GM12875 (cell line): Measurements from ENCODE around the gene ZNF335.
"Not testable (repeated sequence)": the region's sequence is repeated elsewhere in the genome, so short reads cannot be mapped to it uniquely, and the experiment has no call there.

ENCODE experiments used
- H3K4me3 ChIP-seq: one replicate; pipeline ENCODE4 v1.5.1; 2011; ENCODE audit warnings: low read depth, low read length, control low read depth
- TF ChIP-seq, protein P1 (sequence below): IDR thresholded peaks from 2 replicates; pipeline ENCODE4 v1.5.1; 2011; ENCODE audit warnings: low read depth, mild to moderate bottlenecking, control low read depth, inconsistent platforms, low read length, moderate library complexity, borderline replicate concordance; ENCODE audit not compliant: insufficient read depth

ZNF335 gene

DNA sequence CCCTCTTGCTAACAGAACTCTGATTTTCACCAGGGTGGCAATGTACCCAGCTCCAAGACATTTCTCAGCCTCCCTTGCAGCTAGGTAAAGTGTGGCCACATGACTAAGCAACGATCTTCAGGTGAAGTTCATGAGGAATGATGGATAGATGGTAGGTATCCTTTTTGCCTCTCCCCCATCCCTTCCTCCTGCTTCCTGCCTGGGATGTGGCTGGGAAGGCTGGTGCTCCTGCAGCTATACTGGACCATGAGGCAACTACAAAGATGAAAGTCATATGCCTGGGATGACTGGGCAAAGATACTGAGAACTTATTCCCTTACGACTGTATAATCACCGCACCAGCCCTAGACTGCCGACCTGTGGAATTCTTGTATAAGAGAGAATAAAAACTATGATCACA lies 13.4 kb downstream of the ZNF335 start:
- H3K4me3 ChIP-seq, result no peak overlapping the region
- TF ChIP-seq, protein P1, sequence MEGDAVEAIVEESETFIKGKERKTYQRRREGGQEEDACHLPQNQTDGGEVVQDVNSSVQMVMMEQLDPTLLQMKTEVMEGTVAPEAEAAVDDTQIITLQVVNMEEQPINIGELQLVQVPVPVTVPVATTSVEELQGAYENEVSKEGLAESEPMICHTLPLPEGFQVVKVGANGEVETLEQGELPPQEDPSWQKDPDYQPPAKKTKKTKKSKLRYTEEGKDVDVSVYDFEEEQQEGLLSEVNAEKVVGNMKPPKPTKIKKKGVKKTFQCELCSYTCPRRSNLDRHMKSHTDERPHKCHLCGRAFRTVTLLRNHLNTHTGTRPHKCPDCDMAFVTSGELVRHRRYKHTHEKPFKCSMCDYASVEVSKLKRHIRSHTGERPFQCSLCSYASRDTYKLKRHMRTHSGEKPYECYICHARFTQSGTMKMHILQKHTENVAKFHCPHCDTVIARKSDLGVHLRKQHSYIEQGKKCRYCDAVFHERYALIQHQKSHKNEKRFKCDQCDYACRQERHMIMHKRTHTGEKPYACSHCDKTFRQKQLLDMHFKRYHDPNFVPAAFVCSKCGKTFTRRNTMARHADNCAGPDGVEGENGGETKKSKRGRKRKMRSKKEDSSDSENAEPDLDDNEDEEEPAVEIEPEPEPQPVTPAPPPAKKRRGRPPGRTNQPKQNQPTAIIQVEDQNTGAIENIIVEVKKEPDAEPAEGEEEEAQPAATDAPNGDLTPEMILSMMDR, result no peak

- TF ChIP-seq, protein P1, result no peak
- no peak overlapping the region for H3K4me3 ChIP-seq
Measured at GRCh38 chr20:45957021-45957941, 14.7 kb downstream of the ZNF335 start.

- not testable (repeated sequence) for H3K4me3 ChIP-seq
Measured at GRCh38 chr20:45956326-45956725, 15.7 kb downstream of the ZNF335 start.

DNA sequence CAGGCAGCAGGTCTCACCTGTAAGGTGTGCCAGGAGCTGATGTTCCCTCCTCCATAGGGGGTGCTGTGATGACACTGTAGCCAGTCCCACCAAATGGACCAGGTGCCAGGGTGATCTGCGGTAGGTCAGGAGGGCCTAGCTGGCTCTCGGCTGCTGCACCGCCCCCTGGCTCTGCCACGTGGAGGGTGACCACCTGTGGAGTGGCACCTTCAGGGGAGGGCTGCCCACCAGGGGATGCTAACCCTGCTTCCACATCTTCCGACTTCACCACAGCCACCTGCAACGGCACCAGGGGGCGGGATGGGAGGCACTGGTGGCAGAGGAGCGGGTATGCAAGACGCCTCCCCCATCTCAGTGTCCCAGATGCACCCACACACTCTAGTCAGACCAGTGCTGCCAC lies 18.3 kb downstream of the ZNF335 start:
- TF ChIP-seq, protein P1, result no peak
- H3K4me3 ChIP-seq, result no peak overlapping the region

GRCh38 chr20:45952861-45953260 lies 19.1 kb downstream of the ZNF335 start:
- TF ChIP-seq, protein P1, result no peak
- H3K4me3 ChIP-seq, result no peak overlapping the region

GRCh38 chr20:45951925-45952834 lies 19.8 kb downstream of the ZNF335 start:
- H3K4me3 ChIP-seq, result no peak overlapping the region
- TF ChIP-seq, protein P1, result no peak

DNA sequence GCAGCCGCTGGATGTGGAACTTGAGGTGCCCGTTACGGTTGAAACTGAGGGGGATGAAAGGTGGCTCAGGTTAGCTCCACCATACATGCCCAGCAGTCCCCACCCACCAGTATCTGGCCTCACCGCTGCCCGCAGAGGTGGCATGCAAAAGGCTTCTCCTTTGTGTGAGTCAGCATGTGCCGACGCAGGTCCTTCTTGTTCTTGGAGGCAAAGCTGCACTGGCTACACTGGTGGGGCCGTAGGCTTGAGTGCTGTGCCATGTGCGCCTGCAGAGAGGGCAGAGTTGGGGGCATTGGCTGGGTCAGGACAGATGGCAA lies 21.7 kb downstream of the ZNF335 start:
- H3K4me3 ChIP-seq, result no peak overlapping the region
- TF ChIP-seq, protein P1, result no peak
